SU-DHL-6 (cell line): ENCODE results near the gene NCCRP1.

Experiments
- EZH2phosphoT487 ChIP-seq: fragments of 200-600 bp; sonication (generic), shearing (Covaris generic); conservative IDR thresholded peaks from 2 replicates; pipeline ENCODE4 v1.6.1; 2018; ENCODE audit warnings: mild to moderate bottlenecking, antibody characterized with exemption, low read length, moderate library complexity, mixed read lengths
- TF ChIP-seq, protein P1 (sequence below): fragments of 200-600 bp; sonication (generic); IDR thresholded peaks from one replicate; pipeline ENCODE4 v1.5.1; 2017; ENCODE audit warnings: antibody characterized with exemption, mild to moderate bottlenecking, low read length, moderate library complexity; ENCODE audit not compliant: insufficient read depth, poor library complexity, severe bottlenecking

DNA sequence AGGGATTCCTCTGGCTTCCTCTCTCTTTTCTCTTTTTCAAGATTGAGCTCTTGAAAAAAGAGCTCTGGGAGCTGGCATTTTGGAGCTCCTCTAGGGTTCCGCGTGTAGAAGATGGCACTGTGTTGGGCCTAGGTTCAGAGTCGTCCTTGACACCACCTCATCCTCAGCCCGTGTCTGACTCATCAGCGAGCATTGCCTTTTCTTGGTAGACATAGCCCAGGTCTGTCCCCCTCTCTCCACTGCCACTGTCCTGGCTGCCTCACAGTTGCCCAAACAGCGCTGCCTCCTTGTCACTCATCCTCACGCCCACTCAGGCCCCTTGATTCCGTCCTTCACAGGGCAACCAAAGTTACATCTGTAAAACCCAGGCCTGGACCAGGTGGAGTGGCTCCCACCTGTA is 46.5 kb upstream of the NCCRP1 start:
- TF ChIP-seq, protein P1, sequence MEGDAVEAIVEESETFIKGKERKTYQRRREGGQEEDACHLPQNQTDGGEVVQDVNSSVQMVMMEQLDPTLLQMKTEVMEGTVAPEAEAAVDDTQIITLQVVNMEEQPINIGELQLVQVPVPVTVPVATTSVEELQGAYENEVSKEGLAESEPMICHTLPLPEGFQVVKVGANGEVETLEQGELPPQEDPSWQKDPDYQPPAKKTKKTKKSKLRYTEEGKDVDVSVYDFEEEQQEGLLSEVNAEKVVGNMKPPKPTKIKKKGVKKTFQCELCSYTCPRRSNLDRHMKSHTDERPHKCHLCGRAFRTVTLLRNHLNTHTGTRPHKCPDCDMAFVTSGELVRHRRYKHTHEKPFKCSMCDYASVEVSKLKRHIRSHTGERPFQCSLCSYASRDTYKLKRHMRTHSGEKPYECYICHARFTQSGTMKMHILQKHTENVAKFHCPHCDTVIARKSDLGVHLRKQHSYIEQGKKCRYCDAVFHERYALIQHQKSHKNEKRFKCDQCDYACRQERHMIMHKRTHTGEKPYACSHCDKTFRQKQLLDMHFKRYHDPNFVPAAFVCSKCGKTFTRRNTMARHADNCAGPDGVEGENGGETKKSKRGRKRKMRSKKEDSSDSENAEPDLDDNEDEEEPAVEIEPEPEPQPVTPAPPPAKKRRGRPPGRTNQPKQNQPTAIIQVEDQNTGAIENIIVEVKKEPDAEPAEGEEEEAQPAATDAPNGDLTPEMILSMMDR: no peak
- no peak for TF ChIP-seq EZH2phosphoT487
